Epithelial cell of proximal tubule (primary cell): ENCODE results near the gene VOPP1. TPM values are rescaled to one million over a fixed set of nuclear protein-coding genes. Genes with fewer than 3 reads are reported as not detected.
"Not testable (repeated sequence)": the region's sequence is repeated elsewhere in the genome, so short reads cannot be mapped to it uniquely, and the experiment has no call there.

Experiments
- DNase-seq: peaks from one replicate; pipeline ENCODE4 v3.0.0-alpha.2; 2011; ENCODE audit warnings: low read depth
- H3K4me3 ChIP-seq: 2 replicates; pipeline ENCODE4 v1.5.1; 2011; ENCODE audit warnings: low read depth, mild to moderate bottlenecking, low read length
- total RNA-seq: library from RNA; depleted of rRNA; stranded (reverse); fragments of >200 nt; gene quantifications from 2 replicates; pipeline ENCODE4 v1.2.3, GENCODE V29; 2015
- TF ChIP-seq, protein P1 (sequence below): conservative IDR thresholded peaks from 2 replicates; pipeline ENCODE4 v1.5.1; 2012; ENCODE audit warnings: low read depth, mild to moderate bottlenecking, low read length

The VOPP1 gene
- total RNA-seq, 1 donor from 2014 or later: 98.3 TPM

DNA sequence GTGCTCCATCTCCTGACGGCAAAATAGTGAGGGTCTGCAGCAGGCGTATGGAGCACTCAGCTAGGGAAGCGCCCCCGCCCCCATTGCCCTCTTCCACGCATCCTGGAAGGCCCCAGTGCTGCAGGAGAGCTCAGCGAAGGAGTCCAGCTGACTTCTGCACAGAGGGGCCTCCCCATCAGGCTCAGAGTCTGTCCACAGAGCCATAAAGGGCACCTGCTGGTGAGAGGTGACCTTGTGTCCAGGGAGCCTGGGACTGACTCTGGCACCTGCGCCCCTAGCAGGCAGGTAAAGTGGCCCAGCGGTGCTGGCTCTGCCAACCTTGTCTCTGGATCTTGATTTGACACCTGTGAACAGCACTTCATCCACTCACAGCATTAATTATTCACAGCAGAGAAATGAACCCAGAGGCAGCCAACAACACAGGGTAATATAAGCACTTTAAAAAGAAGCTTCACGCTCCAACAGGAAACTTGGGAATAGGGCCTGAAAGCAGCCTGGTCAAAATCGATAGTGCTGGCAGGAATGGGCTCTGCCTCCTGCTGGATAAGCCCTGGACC, 59.6 kb downstream of the VOPP1 start:
- H3K4me3 ChIP-seq: no peak overlapping the region
- TF ChIP-seq, protein P1, sequence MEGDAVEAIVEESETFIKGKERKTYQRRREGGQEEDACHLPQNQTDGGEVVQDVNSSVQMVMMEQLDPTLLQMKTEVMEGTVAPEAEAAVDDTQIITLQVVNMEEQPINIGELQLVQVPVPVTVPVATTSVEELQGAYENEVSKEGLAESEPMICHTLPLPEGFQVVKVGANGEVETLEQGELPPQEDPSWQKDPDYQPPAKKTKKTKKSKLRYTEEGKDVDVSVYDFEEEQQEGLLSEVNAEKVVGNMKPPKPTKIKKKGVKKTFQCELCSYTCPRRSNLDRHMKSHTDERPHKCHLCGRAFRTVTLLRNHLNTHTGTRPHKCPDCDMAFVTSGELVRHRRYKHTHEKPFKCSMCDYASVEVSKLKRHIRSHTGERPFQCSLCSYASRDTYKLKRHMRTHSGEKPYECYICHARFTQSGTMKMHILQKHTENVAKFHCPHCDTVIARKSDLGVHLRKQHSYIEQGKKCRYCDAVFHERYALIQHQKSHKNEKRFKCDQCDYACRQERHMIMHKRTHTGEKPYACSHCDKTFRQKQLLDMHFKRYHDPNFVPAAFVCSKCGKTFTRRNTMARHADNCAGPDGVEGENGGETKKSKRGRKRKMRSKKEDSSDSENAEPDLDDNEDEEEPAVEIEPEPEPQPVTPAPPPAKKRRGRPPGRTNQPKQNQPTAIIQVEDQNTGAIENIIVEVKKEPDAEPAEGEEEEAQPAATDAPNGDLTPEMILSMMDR: no peak
- no peak for DNase-seq

DNA sequence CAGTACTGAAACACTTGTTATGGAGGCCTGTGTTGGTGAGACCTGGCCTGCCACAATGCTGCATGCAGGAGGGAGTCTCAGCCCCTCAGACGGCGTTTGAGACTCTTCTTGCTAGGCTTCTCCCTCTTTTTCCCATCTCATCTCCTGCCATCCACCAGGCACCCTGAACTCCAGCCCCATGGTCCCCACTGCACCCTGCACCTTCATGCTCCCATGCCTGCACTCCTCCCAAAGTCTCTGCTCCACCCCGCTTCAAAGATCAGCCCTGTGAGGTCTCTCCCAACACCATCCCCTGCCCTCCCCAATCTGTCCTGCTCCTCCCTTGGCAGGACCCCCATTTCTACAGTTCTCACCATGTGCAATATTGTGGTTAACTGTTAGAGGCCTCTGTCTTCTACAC, 61.7 kb downstream of the VOPP1 start:
- no peak for DNase-seq
- TF ChIP-seq, protein P1: no peak
- no peak overlapping the region for H3K4me3 ChIP-seq

DNA sequence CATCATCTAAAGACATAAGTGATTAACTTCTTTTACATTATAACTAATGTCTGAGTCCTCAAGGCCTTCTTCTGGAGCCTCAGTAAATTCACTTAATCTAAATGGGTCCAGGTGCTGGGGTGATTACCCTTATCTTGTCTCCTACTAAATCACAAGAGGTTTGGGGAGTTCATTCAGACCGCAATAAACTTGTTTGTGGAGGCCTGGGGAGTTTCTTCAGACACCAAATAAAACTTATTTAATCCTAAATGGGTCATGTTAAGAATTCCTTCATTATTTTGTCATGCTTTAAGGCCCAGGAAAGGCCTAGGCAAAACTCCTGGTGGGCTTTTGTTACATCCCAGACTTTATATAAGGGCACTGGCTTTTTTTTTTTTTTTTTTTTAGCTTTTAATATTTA, 62.1 kb downstream of the VOPP1 start:
- DNase-seq, H3K4me3 ChIP-seq: not testable (repeated sequence)

DNA sequence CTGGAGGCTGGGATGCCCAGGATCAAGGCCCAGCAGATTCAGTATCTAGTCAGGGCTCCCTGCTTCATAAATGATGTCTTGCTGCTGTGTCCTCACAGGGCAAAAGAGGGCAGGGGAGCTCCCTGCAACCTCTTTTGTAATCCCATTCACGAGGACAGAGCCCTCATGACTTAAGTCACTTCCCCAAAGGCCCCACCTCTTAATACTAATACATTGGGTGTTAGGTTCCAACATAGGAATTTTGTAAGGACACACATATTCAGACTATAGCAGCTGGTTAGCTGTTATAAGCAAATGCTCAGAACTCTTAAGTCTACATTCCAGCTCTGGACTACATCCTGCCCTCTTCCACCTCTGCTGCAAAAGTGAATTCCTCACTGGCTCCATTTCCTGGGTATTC, 63.0 kb downstream of the VOPP1 start:
- DNase-seq: no peak

DNA sequence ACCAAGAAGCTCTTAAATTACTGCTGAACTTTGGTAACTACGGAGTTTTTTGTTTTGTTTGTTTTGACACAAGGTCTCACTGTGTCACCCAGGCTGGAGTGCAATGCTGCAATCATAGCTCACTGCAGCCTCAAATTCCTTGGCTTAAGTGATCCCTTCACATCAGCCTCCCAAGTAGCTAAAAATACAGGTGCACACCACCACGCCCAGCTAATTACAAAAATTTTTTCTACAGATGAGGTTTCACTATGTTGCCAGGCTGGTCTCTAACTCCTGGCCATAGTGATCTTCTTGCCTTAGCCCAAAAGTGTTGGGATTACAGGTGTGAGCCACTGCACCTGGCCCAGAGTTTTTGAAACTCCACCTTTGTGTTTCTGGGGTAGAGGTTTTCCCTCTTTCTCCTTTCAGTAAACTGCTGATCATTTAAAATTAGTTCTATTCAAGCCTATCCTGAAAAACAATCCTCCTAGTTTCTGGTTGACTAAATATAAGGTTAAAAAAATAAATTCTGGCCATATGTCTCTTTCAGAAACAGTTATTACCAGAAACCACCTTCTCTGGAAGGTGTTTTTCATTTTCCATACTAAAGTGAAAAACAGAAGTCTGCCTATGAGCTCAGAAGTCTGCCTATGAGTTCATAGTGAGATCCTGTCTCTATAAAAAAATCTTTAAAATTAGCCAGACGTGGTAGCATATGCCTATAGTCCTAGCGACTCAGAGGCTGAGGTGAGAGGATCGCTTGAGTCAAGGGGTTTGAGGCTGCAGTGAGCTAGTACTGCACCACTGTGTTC, 63.9 kb downstream of the VOPP1 start:
- DNase-seq: no peak
- TF ChIP-seq, protein P1: no peak
- H3K4me3 ChIP-seq: no peak overlapping the region

More for the DNA sequence above, 63.0 kb downstream of the VOPP1 start:
- TF ChIP-seq, protein P1: no peak
- no peak overlapping the region for H3K4me3 ChIP-seq

DNA sequence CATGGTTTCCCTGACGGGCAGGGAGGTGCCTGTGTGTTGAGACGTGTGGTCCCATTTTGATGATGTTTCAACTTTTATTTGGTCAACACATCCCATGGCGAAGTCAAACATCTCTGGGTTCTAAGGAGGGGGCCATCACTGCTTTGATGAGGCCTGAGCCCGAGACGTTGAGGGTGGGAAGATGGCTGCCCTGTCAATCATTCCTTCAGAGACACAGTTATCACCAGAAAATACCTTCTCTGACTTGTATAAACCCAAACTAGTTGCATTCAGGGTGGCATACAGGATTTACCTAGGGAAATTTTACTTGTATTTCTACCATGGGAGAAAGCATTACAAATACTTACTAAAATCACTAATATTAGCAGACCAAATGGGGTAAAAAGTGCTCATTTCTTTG, 64.6 kb downstream of the VOPP1 start:
- TF ChIP-seq, protein P1: no peak
- no peak for DNase-seq
- H3K4me3 ChIP-seq: no peak overlapping the region

DNA sequence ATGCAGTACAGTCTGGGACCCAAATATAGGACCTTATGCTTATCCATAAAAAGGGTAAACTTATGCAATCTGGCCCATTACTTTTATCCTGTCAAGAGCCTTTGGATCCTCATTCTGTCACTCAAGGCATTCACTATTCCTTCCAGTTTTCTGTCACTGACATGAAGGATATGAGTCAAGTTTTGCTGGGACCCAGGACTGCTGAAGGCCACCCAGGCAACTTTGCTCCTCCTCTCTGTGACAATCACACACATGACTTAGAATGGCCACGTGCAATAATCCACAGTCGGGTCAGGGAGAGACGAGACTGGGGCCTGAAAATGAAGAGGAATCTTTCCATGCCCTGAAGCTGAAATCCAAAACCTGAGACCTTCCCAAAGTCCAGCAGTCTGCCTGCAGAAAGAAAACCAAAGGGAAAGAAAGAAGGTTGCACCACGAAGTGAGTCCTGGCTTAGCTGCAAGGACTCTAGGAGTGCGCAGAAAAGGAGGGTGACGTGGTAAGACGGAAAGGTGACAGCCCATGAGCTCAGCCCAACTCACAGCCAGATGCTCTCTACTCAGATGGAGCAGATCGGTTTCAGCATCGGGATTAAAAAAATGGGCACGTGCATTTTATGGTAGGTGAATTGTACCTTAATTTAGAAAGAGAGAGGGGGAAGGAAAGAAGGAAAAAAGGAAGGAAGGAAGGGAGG, 67.2 kb downstream of the VOPP1 start:
- no peak for DNase-seq
- H3K4me3 ChIP-seq: no peak overlapping the region
- TF ChIP-seq, protein P1: no peak
